Kidney (tissue), 14 donors: ENCODE results near the gene FAM110A. TPM values are rescaled to one million over a fixed set of nuclear protein-coding genes. Genes with fewer than 3 reads are reported as not detected.

Experiments used
- DNase-seq, 5 donors: peaks; one replicate each; pipeline ENCODE4 v3.0.0-alpha.2; 2013 to 2020
- FAIRE-seq: peaks from 2 replicates; lab custom pipeline; 2012; peaks lifted over from hg19 to GRCh38; lab: Jason Lieb, UNC
- H3K27ac ChIP-seq, 2 donors: one replicate each; pipeline ENCODE4 v1.7.0; 2013; ENCODE audit warnings: low read depth in 2 of 2, low read length in 2 of 2, inconsistent platforms in 1 of 2
- H3K27me3 ChIP-seq: one replicate; pipeline ENCODE4 v1.7.1; 2013; ENCODE audit warnings: low read length, inconsistent platforms; ENCODE audit not compliant: control insufficient read depth, insufficient read depth
- H3K36me3 ChIP-seq, 3 donors: one replicate each; pipeline versions ENCODE4 v1.7.0 to v1.7.1; 2013; ENCODE audit warnings: low read length in 3 of 3, control low read depth in 1 of 3, inconsistent platforms in 1 of 3; ENCODE audit not compliant: insufficient read depth in 3 of 3, control insufficient read depth in 2 of 3
- H3K4me1 ChIP-seq, 3 donors: one replicate each; pipeline versions ENCODE4 v1.7.0 to v1.7.1; 2013; ENCODE audit warnings: low read length in 3 of 3, inconsistent platforms in 1 of 3, low read depth in 1 of 3; ENCODE audit not compliant: control insufficient read depth in 2 of 3, insufficient read depth in 2 of 3
- H3K4me3 ChIP-seq, 3 donors: one replicate each; pipeline versions ENCODE4 v1.7.0 to v1.8.1; 2013; ENCODE audit warnings: low read length in 3 of 3, control low read depth in 1 of 3, inconsistent platforms in 1 of 3
- H3K9ac ChIP-seq, 3 donors: one replicate each; pipeline versions ENCODE4 v1.7.0 to v1.7.1; 2013; ENCODE audit warnings: low read length in 3 of 3, control low read depth in 1 of 3, inconsistent platforms in 1 of 3
- H3K9me3 ChIP-seq, 3 donors: one replicate each; pipeline versions ENCODE4 v1.7.0 to v1.7.1; 2013; ENCODE audit warnings: low read length in 3 of 3, control low read depth in 1 of 3, inconsistent platforms in 1 of 3; ENCODE audit not compliant: control insufficient read depth in 2 of 3, insufficient read depth in 1 of 3
- CTCF ChIP-seq: IDR thresholded peaks from 3 replicates; pipeline ENCODE4 v1.5.1; 2012; ENCODE audit warnings: mild to moderate bottlenecking, moderate library complexity, borderline replicate concordance; ENCODE audit not compliant: insufficient read depth; ENCODE audit errors: extremely low read depth
- intact Hi-C: fragments of 100-400 bp; cut with DNase I; formaldehyde crosslinking; loops from one replicate; pipeline ENCODE4 v1.11.1; 2022
- polyA plus RNA-seq: library from polyadenylated mRNA; stranded (reverse); fragments of 350-450 nt; fragmentation: Illumina TruSeq; extraction: RNeasy Lipid Tissue Mini Kit (QIAGEN cat#74804); gene quantifications from one replicate; pipeline ENCODE4 v1.2.3, GENCODE V29; 2014; ENCODE audit warnings: low read depth, low replicate concordance; ENCODE audit not compliant: insufficient read depth
- total RNA-seq: library from RNA; stranded (reverse); fragmentation: NEBNext Ultra II Directional; extraction: Animal tissue kit (Norgen Biotek cat#: 25700); gene quantifications from one replicate; pipeline ENCODE4 v1.2.1, GENCODE V29; 2021
- donor health status: control.
- donor health status: control.
- donor health status: control.
- donor health status: control.
- donor health status: control.
- donor health status: DM: yes; HTN: yes; CAD: no.
- donor health status: Normal renal cell carcinoma (clear cell type).

FAM110A gene
- total and polyA plus RNA-seq, 2 donors from 2014 or later: 10.2 to 12.6 TPM

- peak in 1 of 5 donors; percentile 31 for DNase-seq
- no peaks in the 10 kb centered on the region for H3K36me3 ChIP-seq
- no peaks in the 10 kb centered on the region for H3K27me3 ChIP-seq
- H3K9ac ChIP-seq: no peak overlapping the region
- H3K9me3 ChIP-seq: no peaks in the 10 kb centered on the region
- no peak overlapping the region for H3K27ac ChIP-seq
- no peak overlapping the region for H3K4me3 ChIP-seq
- FAIRE-seq: no peak
- no peak for TF ChIP-seq CTCF
- peaks cover 0 to 2% (median 0%) of the 10 kb centered on the region in 3 donors for H3K4me1 ChIP-seq
- intact Hi-C loops: no loop called here
Measured at GRCh38 chr20:854601-855000, 21.1 kb downstream of the FAM110A start.

GRCh38 chr20:855466-856360 is 22.2 kb downstream of the FAM110A start:
- Histone ChIP-seq H3K27ac (no peak overlapping the region), H3K4me1 (peaks cover 0 to 2% (median 0%) of the 10 kb centered on the region in 3 donors), H3K9ac (no peak overlapping the region), H3K9me3 (no peaks in the 10 kb centered on the region), H3K27me3 (no peaks in the 10 kb centered on the region), H3K4me3 (no peak overlapping the region), H3K36me3 (no peaks in the 10 kb centered on the region)
- FAIRE-seq: no peak
- intact Hi-C loops: no loop called here
- DNase-seq: peak in 1 of 5 donors; percentile 55
- TF ChIP-seq CTCF: no peak

DNA sequence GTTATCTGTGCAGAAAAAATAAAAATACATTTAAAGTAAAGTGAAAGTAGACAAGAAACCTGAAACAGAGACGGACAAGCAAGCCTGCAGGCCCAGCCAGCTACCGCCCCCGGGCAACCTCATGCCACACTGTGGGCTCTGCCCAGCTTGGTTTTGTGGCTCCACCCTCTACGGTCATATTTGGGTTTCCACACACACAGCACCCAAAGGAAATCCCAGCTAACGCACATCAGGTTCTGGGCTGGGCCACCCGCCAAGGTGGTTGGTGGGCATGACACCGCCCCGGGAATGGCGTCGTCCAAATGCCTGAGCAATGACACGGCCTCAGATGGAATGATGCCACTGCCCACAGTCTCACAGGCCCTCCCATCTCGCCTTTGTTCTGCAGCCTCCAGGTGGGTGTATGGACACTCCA is 22.9 kb downstream of the FAM110A start:
- Histone ChIP-seq H3K4me1 (peaks cover 0 to 2% (median 0%) of the 10 kb centered on the region in 3 donors), H3K27ac (no peak overlapping the region), H3K9me3 (no peaks in the 10 kb centered on the region), H3K36me3 (no peaks in the 10 kb centered on the region), H3K27me3 (no peaks in the 10 kb centered on the region), H3K4me3 (no peak overlapping the region), H3K9ac (no peak overlapping the region)
- intact Hi-C loops: no loop called here
- no peak for TF ChIP-seq CTCF
- FAIRE-seq (no peak), DNase-seq (peak in 1 of 5 donors; percentile 87)
